H1 (cell line): Measurements from ENCODE around the gene TMEM168. TPM values are rescaled to one million over a fixed set of nuclear protein-coding genes. Genes with fewer than 3 reads are reported as not detected.

Source experiments
- CTCF ChIA-PET: fragments of 300-600 bp; sonication (Branson Sonifier 250); formaldehyde crosslinking; loops from one replicate; lab custom pipeline; 2021; ENCODE audit not compliant: partially characterized antibody; lab: Charles Lee
- POLR2A ChIA-PET: fragments of 300-600 bp; sonication (Branson Sonifier 250); formaldehyde crosslinking; loops from one replicate; lab custom pipeline; 2021; ENCODE audit warnings: inconsistent platforms; ENCODE audit not compliant: partially characterized antibody; lab: Charles Lee
- DNase-seq, 2 experiments: peaks; one replicate each; pipeline versions ENCODE4 v3.0.0 to v3.0.0-alpha.2; 2010 to 2022; ENCODE audit warnings: low spot score in 2 of 2, low read depth in 1 of 2, mixed read lengths in 1 of 2
- FAIRE-seq: peaks from 2 replicates; lab custom pipeline; 2011; peaks lifted over from hg19 to GRCh38; lab: Jason Lieb, UNC
- H2AFZ ChIP-seq: 2 replicates; pipeline ENCODE4 v1.8.1; 2012; ENCODE audit warnings: low read length, inconsistent platforms
- H2AK5ac ChIP-seq: 2 replicates; pipeline ENCODE4 v1.6.1; 2013; ENCODE audit warnings: low read depth, low read length
- H2BK120ac ChIP-seq: replicated peaks from 2 replicates; pipeline ENCODE3; 2013; ENCODE audit warnings: low read depth, low read length, inconsistent platforms
- H2BK12ac ChIP-seq: 2 replicates; pipeline ENCODE4 v1.6.1; 2013; ENCODE audit warnings: low read depth, low read length
- H2BK15ac ChIP-seq: 2 replicates; pipeline ENCODE4 v1.6.1; 2013; ENCODE audit warnings: low read length
- H2BK20ac ChIP-seq: 2 replicates; pipeline ENCODE4 v1.6.1; 2013; ENCODE audit warnings: low read length
- H2BK5ac ChIP-seq: 2 replicates; pipeline ENCODE4 v1.6.1; 2013; ENCODE audit warnings: low read depth, low read length
- H3K14ac ChIP-seq: 2 replicates; pipeline ENCODE4 v1.6.1; 2013; ENCODE audit warnings: inconsistent platforms; ENCODE audit not compliant: insufficient read length
- H3K18ac ChIP-seq: 2 replicates; pipeline ENCODE4 v1.6.1; 2013; ENCODE audit warnings: low read length; ENCODE audit errors: extremely low read depth
- H3K23ac ChIP-seq: 2 replicates; pipeline ENCODE4 v1.6.1; 2013; ENCODE audit warnings: inconsistent platforms; ENCODE audit not compliant: insufficient read length
- H3K23me2 ChIP-seq: 2 replicates; pipeline ENCODE4 v1.6.1; 2013; ENCODE audit warnings: low read depth, low read length
- H3K27ac ChIP-seq: 2 replicates; pipeline ENCODE4 v1.6.1; 2011; ENCODE audit warnings: low read depth, low read length, inconsistent platforms
- H3K27me3 ChIP-seq, 4 experiments: replicated peaks in 1 of 4; 1 replicate in 1 of 4; 2 replicates in 3 of 4; pipeline versions ENCODE4 v1.6.1 to v1.8.1; 2011 to 2013; ENCODE audit warnings: low read length in 3 of 4, mild to moderate bottlenecking in 3 of 4, inconsistent platforms in 2 of 4, mixed read lengths in 2 of 4, moderate library complexity in 1 of 4; ENCODE audit not compliant: control insufficient read depth in 3 of 4, insufficient read depth in 3 of 4; ENCODE audit errors: extremely low read depth in 1 of 4
- H3K36me3 ChIP-seq, 4 experiments: 2 replicates each; pipeline versions ENCODE4 v1.6.1 to v1.8.1; 2011 to 2013; ENCODE audit warnings: mild to moderate bottlenecking in 4 of 4, low read length in 3 of 4, moderate library complexity in 2 of 4, control low read depth in 1 of 4, inconsistent platforms in 1 of 4; ENCODE audit not compliant: insufficient read depth in 4 of 4, control insufficient read depth in 2 of 4
- H3K4ac ChIP-seq: replicated peaks from 2 replicates; pipeline ENCODE3; 2013; ENCODE audit warnings: low read length, low read depth, mixed read lengths, inconsistent platforms; ENCODE audit not compliant: insufficient read length
- H3K4me1 ChIP-seq, 4 experiments: replicated peaks in 1 of 4; 1 replicate in 1 of 4; 2 replicates in 3 of 4; pipeline versions ENCODE4 v1.6.1 to v1.8.1; 2011 to 2013; ENCODE audit warnings: low read length in 3 of 4, inconsistent platforms in 2 of 4, mixed read lengths in 1 of 4; ENCODE audit not compliant: insufficient read depth in 4 of 4, control insufficient read depth in 3 of 4
- H3K4me2 ChIP-seq, 2 experiments: 2 replicates each; pipeline versions ENCODE4 v1.6.1 to v1.8.1; 2011 to 2013; ENCODE audit warnings: low read depth in 2 of 2, low read length in 2 of 2, control low read depth in 1 of 2, inconsistent platforms in 1 of 2, mild to moderate bottlenecking in 1 of 2; ENCODE audit not compliant: insufficient read depth in 1 of 2
- H3K4me3 ChIP-seq, 4 experiments: fragments of 200-600, 300-600 bp in 1 of 4; sonication (generic), shearing (Covaris generic), sonication (Bioruptor Twin) in 1 of 4; 2 replicates each; pipeline versions ENCODE4 v1.5.1 to v1.8.1; 2011 to 2016; ENCODE audit warnings: low read length in 4 of 4, low read depth in 3 of 4, control low read depth in 2 of 4, inconsistent platforms in 2 of 4, mild to moderate bottlenecking in 2 of 4, mixed read lengths in 1 of 4, moderate library complexity in 1 of 4; ENCODE audit not compliant: insufficient read depth in 2 of 4; ENCODE audit errors: extremely low read depth in 1 of 4
- H3K56ac ChIP-seq: replicated peaks from 2 replicates; pipeline ENCODE3; 2013; ENCODE audit warnings: low read depth, mild to moderate bottlenecking, mixed read lengths, low read length, inconsistent platforms; ENCODE audit not compliant: insufficient read length
- H3K79me1 ChIP-seq: 2 replicates; pipeline ENCODE4 v1.6.1; 2013; ENCODE audit warnings: low read depth, low read length, control low read depth
- H3K79me2 ChIP-seq, 2 experiments: 2 replicates each; pipeline versions ENCODE4 v1.6.1 to v1.8.1; 2012 to 2013; ENCODE audit warnings: low read length in 2 of 2, mild to moderate bottlenecking in 2 of 2, inconsistent platforms in 1 of 2; ENCODE audit not compliant: insufficient read depth in 2 of 2, control insufficient read depth in 1 of 2
- H3K9ac ChIP-seq, 4 experiments: replicated peaks in 1 of 4; 1 replicate in 1 of 4; 2 replicates in 3 of 4; pipeline versions ENCODE4 v1.6.1 to v1.8.1; 2011 to 2013; ENCODE audit warnings: low read depth in 3 of 4, low read length in 3 of 4, control low read depth in 2 of 4, mild to moderate bottlenecking in 2 of 4, moderate library complexity in 2 of 4, inconsistent platforms in 1 of 4; ENCODE audit errors: extremely low read depth in 1 of 4
- H3K9me3 ChIP-seq, 2 experiments: 2 replicates each; pipeline versions ENCODE4 v1.6.1 to v1.8.1; 2012 to 2013; ENCODE audit warnings: mild to moderate bottlenecking in 2 of 2, moderate library complexity in 2 of 2, control low read depth in 1 of 2, inconsistent platforms in 1 of 2, low read depth in 1 of 2, low read length in 1 of 2, mixed read lengths in 1 of 2; ENCODE audit not compliant: insufficient read depth in 2 of 2
- H4K20me1 ChIP-seq, 2 experiments: replicated peaks in 1 of 2; 2 replicates each; pipeline versions ENCODE3 to v1.8.1; 2011 to 2013; ENCODE audit warnings: inconsistent platforms in 2 of 2, low read length in 2 of 2, mild to moderate bottlenecking in 1 of 2; ENCODE audit not compliant: insufficient read depth in 2 of 2, control insufficient read depth in 1 of 2
- H4K5ac ChIP-seq: 2 replicates; pipeline ENCODE4 v1.6.1; 2013; ENCODE audit warnings: low read length, low read depth, mixed read lengths, inconsistent platforms; ENCODE audit not compliant: insufficient read length
- H4K8ac ChIP-seq: 2 replicates; pipeline ENCODE4 v1.8.0; 2013; ENCODE audit warnings: mild to moderate bottlenecking, moderate library complexity, low read length, inconsistent platforms; ENCODE audit not compliant: insufficient read depth; ENCODE audit errors: extremely low read depth
- H4K91ac ChIP-seq: replicated peaks from 2 replicates; pipeline ENCODE3; 2013; ENCODE audit warnings: low read length, mixed read lengths, inconsistent platforms; ENCODE audit not compliant: insufficient read length
- ATF2 ChIP-seq: IDR thresholded peaks from 2 replicates; pipeline ENCODE4 v1.6.1; 2012; ENCODE audit warnings: low read length, inconsistent platforms
- CHD1 ChIP-seq: IDR thresholded peaks from 2 replicates; pipeline ENCODE4 v1.6.1; 2012; ENCODE audit warnings: low read depth, low read length, improper control_type of control experiment
- FOSL1 ChIP-seq: IDR thresholded peaks from 2 replicates; pipeline ENCODE4 v1.6.1; 2011; ENCODE audit warnings: mild to moderate bottlenecking, low read depth, low read length, moderate library complexity; ENCODE audit not compliant: insufficient read depth
- GTF2F1 ChIP-seq: IDR thresholded peaks from 2 replicates; pipeline ENCODE4 v1.6.1; 2012; ENCODE audit warnings: low read depth, low read length, improper control_type of control experiment, borderline replicate concordance
- HDAC2 ChIP-seq, 2 experiments: fragments of 300-600 bp in 1 of 2; sonication (generic) in 1 of 2; IDR thresholded peaks; 2 replicates each; pipeline ENCODE4 v1.6.1; 2011 to 2012; ENCODE audit warnings: low read depth in 2 of 2, low read length in 2 of 2, mild to moderate bottlenecking in 2 of 2, moderate library complexity in 2 of 2, borderline replicate concordance in 1 of 2, inconsistent platforms in 1 of 2
- KDM4A ChIP-seq: IDR thresholded peaks from one replicate; pipeline ENCODE4 v1.7.1; 2012; ENCODE audit warnings: low read depth, mild to moderate bottlenecking, moderate library complexity, low read length, inconsistent platforms; ENCODE audit not compliant: severe bottlenecking
- KDM5A ChIP-seq: fragments of 200-600 bp; IDR thresholded peaks from 2 replicates; pipeline ENCODE4 v1.7.1; 2012; ENCODE audit warnings: mild to moderate bottlenecking, low read length, inconsistent platforms, mixed read lengths
- MAFK ChIP-seq: IDR thresholded peaks from 2 replicates; pipeline ENCODE4 v1.6.1; 2012; ENCODE audit warnings: low read depth, mild to moderate bottlenecking, improper control_type of control experiment, low read length
- POLR2A ChIP-seq, 2 experiments: IDR thresholded peaks; 1 replicate in 1 of 2; 2 replicates in 1 of 2; pipeline ENCODE4 v1.6.1; 2011; ENCODE audit warnings: low read depth in 2 of 2, low read length in 2 of 2, mild to moderate bottlenecking in 2 of 2; ENCODE audit errors: control extremely low read depth in 1 of 2
- POLR2AphosphoS5 ChIP-seq: IDR thresholded peaks from 2 replicates; pipeline ENCODE4 v1.6.1; 2011; ENCODE audit warnings: low read depth, low read length
- SIX5 ChIP-seq: IDR thresholded peaks from 2 replicates; pipeline ENCODE4 v1.6.1; 2011; ENCODE audit warnings: mild to moderate bottlenecking, low read depth, low read length
- SP1 ChIP-seq: IDR thresholded peaks from 2 replicates; pipeline ENCODE4 v1.6.1; 2011; ENCODE audit warnings: low read depth, low read length
- TAF7 ChIP-seq: optimal IDR thresholded peaks from 2 replicates; pipeline ENCODE3; 2011; ENCODE audit warnings: low read depth, mild to moderate bottlenecking, inconsistent platforms, low read length, moderate library complexity, borderline replicate concordance
- TCF12 ChIP-seq: IDR thresholded peaks from 2 replicates; pipeline ENCODE4 v1.6.1; 2011; ENCODE audit warnings: low read depth, mild to moderate bottlenecking, low read length
- WGBS, 2 experiments: shearing (Covaris generic) in 1 of 2; methylation state at CpG; one replicate each; pipeline versions ENCODE4 v1.1.6 to v1.1.7; 2013 to 2015; ENCODE audit warnings: low lambda C conversion rate in 2 of 2, mixed read lengths in 2 of 2, inconsistent platforms in 1 of 2, low coverage in 1 of 2, missing lambda C conversion rate in 1 of 2; ENCODE audit not compliant: insufficient replicate concordance in 2 of 2, insufficient coverage in 1 of 2, insufficient read length in 1 of 2; ENCODE audit errors: extremely low coverage in 1 of 2, missing lambda C conversion rate in 1 of 2; 5-methylcytosine and 5-hydroxymethylcytosine counted together
- polyA plus RNA-seq, 7 experiments: library from polyadenylated mRNA; depleted of rRNA in 3 of 7; stranded (reverse) in 5 of 7; unstranded in 2 of 7; fragments of >200 nt in 5 of 7; fragments of 200-250 nt in 2 of 7; gene quantifications; 1 replicate in 5 of 7; 2 replicates in 1 of 7; 4 replicates in 1 of 7; pipeline versions ENCODE4 v1.2.1 to v1.2.3, GENCODE V29; 2011 to 2013; ENCODE audit warnings: missing spikeins in 2 of 7, mixed read lengths in 2 of 7
- total RNA-seq: library from RNA; stranded (reverse); fragmentation: NEBNext Ultra II Directional; extraction: Animal tissue kit (Norgen Biotek cat#: 25700); gene quantifications from 2 replicates; pipeline ENCODE4 v1.2.1, GENCODE V29; 2021

The TMEM168 gene
- total and polyA plus RNA-seq, 2 of the 8 experiments (the other 6 are each of a cell fraction or from before 2014, with no cell fraction given), result 8.9 to 11.1 TPM

- no peak overlapping the region for H3K4me3 ChIP-seq
- no peaks in the 10 kb centered on the region for H3K36me3 ChIP-seq
- H2AK5ac ChIP-seq, result no peak overlapping the region
- no peak overlapping the region for H3K56ac ChIP-seq
- no peak for DNase-seq
- no peaks in the 10 kb centered on the region for H3K9me3 ChIP-seq
- no peak overlapping the region for H2AFZ ChIP-seq
- WGBS, 2 experiments, result 100% methylated on average over 1 of the region's 1 CpG; no CpG with 5 or more reads in 1 of the 2 experiments
- no peak overlapping the region for H3K9ac ChIP-seq
- no peaks in the 10 kb centered on the region for H3K27me3 ChIP-seq
- H4K8ac ChIP-seq, result no peak overlapping the region
- H2BK20ac ChIP-seq, result no peak overlapping the region
- H3K27ac ChIP-seq, result no peak overlapping the region
- CTCF ChIA-PET, result interaction anchor here (0.8 kb wide), 1 partner anchor 218 kb away, joined by 3 read pairs; no protein-coding TSS in a partner anchor
- H4K20me1 ChIP-seq, result no peaks in the 10 kb centered on the region
- no peak overlapping the region for H3K18ac ChIP-seq
- no peak overlapping the region for H3K4me2 ChIP-seq
- H3K4ac ChIP-seq, result no peak overlapping the region
- no peak overlapping the region for H4K5ac ChIP-seq
- FAIRE-seq, result no peak
- no peak overlapping the region for H3K23ac ChIP-seq
- H4K91ac ChIP-seq, result no peak overlapping the region
- H3K23me2 ChIP-seq, result no peaks in the 10 kb centered on the region; the same call in 1 of the 2 replicates
- H2BK5ac ChIP-seq, result no peak overlapping the region
- H3K14ac ChIP-seq, result no peak overlapping the region
- no peaks in the 10 kb centered on the region for H3K4me1 ChIP-seq
- no peak overlapping the region for H2BK15ac ChIP-seq
- POLR2A ChIA-PET, result no interaction called here
- H2BK120ac ChIP-seq, result no peak overlapping the region
- H2BK12ac ChIP-seq, result no peak overlapping the region
- no peaks in the 10 kb centered on the region for H3K79me1 ChIP-seq
- H3K79me2 ChIP-seq, result no peaks in the 10 kb centered on the region
- TF ChIP-seq TCF12, result no peak
- TF ChIP-seq GTF2F1, result no peak
- no peak for TF ChIP-seq KDM4A
- no peak for TF ChIP-seq KDM5A
- TF ChIP-seq SP1, result no peak
- no peak for TF ChIP-seq MAFK
- no peak for TF ChIP-seq ATF2
- TF ChIP-seq CHD1, result no peak
- TF ChIP-seq TAF7, result no peak
- TF ChIP-seq SIX5, result no peak
- no peak for TF ChIP-seq POLR2AphosphoS5
- TF ChIP-seq HDAC2 (IDR thresholded peaks at IDR 0.05; ENCODE audit: borderline replicate concordance in 1 of 2, low read depth in 2 of 2, low read length in 2 of 2), result no peak
- no peak for TF ChIP-seq POLR2A (IDR thresholded peaks at IDR 0.05; ENCODE audit: control extremely low read depth in 1 of 2, low read depth in 2 of 2, low read length in 2 of 2)
- TF ChIP-seq FOSL1, result no peak
Observed at GRCh38 chr7:112765105-112765504, 25.1 kb downstream of the TMEM168 start.
